ENCODE measurements around the gene DMD.

DNA sequence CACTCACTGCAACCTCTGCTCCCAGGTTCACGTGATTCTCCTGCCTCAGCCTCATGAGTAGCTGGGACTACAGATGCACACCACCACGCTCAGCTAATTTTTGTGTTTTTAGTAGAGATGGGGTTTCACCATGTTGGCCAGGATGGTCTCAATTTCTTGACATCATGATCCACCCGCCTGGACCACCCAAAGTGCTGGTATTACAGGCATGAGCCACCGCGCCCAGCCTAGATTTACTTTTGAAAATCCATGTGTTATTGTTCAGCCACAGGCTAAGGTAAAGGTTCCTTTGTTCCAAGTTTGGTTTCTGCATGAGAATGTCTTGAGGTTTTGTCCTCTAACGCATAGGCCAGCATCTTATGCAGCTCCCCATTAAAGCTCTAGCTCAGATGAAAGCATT, 371.6 kb downstream of the DMD start:
- TF ChIP-seq, protein P1, sequence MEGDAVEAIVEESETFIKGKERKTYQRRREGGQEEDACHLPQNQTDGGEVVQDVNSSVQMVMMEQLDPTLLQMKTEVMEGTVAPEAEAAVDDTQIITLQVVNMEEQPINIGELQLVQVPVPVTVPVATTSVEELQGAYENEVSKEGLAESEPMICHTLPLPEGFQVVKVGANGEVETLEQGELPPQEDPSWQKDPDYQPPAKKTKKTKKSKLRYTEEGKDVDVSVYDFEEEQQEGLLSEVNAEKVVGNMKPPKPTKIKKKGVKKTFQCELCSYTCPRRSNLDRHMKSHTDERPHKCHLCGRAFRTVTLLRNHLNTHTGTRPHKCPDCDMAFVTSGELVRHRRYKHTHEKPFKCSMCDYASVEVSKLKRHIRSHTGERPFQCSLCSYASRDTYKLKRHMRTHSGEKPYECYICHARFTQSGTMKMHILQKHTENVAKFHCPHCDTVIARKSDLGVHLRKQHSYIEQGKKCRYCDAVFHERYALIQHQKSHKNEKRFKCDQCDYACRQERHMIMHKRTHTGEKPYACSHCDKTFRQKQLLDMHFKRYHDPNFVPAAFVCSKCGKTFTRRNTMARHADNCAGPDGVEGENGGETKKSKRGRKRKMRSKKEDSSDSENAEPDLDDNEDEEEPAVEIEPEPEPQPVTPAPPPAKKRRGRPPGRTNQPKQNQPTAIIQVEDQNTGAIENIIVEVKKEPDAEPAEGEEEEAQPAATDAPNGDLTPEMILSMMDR (conservative IDR thresholded peaks at IDR 0.05 in 1 of 2, IDR thresholded peaks at IDR 0.05 in 1 of 2; ENCODE audit: low read depth in 1 of 2, low read length in 2 of 2) = no peak
- TF ChIP-seq EZH2 (IDR thresholded peaks at IDR 0.05; ENCODE audit: low read length, missing control alignments) = no peak
